Retinal pigment epithelial cell (primary cell): ENCODE data around the gene ARTN.

ENCODE experiments used
- DNase-seq: peaks from one replicate; pipeline ENCODE4 v3.0.0-alpha.2; 2010; ENCODE audit warnings: low read depth
- H3K4me3 ChIP-seq: 2 replicates; pipeline ENCODE4 v1.5.1; 2011; ENCODE audit warnings: mild to moderate bottlenecking, low read length, control low read depth, moderate library complexity
- TF ChIP-seq, protein P1 (sequence below): conservative IDR thresholded peaks from 2 replicates; pipeline ENCODE4 v1.5.1; 2011; ENCODE audit warnings: low read depth, low read length, control low read depth, inconsistent platforms

Gene ARTN

DNA sequence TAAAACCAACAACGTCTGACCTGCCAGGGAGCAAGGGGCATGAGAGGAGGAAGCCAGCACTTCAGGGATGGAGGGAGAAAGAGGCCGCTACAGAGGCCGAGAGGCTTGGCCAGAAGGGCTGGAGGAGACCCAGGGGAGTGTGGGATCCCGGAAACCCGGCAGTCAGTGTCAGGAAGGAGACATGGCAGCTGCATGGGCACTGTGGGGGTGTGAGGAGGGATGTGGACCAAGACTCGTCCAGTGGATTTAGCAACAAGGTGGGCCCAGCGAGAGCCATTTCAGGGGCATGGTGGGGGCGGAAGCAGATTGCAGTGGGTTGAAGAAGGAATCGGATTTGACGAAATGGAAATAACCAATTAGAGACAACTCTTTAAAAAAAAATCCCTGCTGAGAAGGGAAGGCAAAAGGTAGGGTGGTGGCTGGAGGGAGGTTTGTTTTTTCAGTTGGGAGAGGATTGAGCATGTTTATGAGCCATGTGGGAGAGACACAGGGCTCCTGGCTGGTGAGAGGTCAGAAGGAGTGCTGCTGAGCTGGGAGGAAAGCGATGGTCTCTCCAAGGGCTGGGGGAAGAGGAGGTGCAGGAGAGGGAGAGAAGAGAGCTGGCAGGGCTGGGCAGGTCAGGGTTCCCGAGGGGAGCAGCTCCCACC is 49.8 kb downstream of the ARTN start:
- TF ChIP-seq, protein P1, sequence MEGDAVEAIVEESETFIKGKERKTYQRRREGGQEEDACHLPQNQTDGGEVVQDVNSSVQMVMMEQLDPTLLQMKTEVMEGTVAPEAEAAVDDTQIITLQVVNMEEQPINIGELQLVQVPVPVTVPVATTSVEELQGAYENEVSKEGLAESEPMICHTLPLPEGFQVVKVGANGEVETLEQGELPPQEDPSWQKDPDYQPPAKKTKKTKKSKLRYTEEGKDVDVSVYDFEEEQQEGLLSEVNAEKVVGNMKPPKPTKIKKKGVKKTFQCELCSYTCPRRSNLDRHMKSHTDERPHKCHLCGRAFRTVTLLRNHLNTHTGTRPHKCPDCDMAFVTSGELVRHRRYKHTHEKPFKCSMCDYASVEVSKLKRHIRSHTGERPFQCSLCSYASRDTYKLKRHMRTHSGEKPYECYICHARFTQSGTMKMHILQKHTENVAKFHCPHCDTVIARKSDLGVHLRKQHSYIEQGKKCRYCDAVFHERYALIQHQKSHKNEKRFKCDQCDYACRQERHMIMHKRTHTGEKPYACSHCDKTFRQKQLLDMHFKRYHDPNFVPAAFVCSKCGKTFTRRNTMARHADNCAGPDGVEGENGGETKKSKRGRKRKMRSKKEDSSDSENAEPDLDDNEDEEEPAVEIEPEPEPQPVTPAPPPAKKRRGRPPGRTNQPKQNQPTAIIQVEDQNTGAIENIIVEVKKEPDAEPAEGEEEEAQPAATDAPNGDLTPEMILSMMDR = no peak
- H3K4me3 ChIP-seq = no peak overlapping the region
- DNase-seq = no peak

GRCh38 chr1:43984855-43985254 is 51.3 kb downstream of the ARTN start:
- TF ChIP-seq, protein P1 = no peak
- H3K4me3 ChIP-seq = no peak overlapping the region
- no peak for DNase-seq

DNA sequence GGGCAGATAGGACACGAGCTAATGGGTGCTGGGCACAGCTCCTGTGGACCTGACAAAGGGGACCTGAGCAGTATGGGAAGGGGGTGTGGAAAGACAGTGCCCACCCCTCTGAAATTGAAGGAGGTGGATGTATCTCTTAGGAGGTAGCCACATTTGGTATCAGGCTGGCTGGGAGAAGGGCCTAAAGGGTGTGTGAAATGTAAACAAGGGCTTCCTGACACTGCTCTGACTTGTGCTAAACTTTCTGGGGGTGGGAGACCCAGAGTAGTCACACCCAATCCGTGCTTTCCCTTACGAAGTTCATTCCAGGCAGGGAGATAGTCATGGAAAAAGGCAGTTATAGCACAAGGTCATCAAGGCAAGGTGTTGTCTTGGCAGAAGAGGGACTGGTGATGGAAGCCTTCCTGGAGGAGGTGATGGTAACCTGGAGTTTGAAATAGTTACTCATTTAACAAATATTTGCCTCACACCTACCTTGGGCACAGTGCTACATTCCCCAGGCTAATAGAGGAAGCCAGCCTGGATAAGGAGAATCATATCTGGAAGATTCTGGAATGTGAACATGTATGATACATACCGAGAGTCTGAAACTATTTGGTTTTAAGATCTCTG is 52.5 kb downstream of the ARTN start:
- TF ChIP-seq, protein P1 = no peak
- no peak for DNase-seq
- H3K4me3 ChIP-seq = no peak overlapping the region

GRCh38 chr1:43986712-43987111 is 53.1 kb downstream of the ARTN start:
- DNase-seq = no peak
- TF ChIP-seq, protein P1 = no peak
- H3K4me3 ChIP-seq = no peak overlapping the region
